Osteoblast (primary cell): ENCODE data around the gene MAPK8. TPM values are rescaled to one million over a fixed set of nuclear protein-coding genes. Genes with fewer than 3 reads are reported as not detected.

Experiments
- DNase-seq: peaks from one replicate; pipeline ENCODE4 v3.0.0; 2011; ENCODE audit warnings: low spot score, mixed read lengths; ENCODE audit not compliant: insufficient read length; ENCODE audit errors: missing footprints
- H2AFZ ChIP-seq: 2 replicates; pipeline ENCODE4 v1.6.0; 2011; ENCODE audit warnings: mild to moderate bottlenecking, low read length
- H3K27ac ChIP-seq: 2 replicates; pipeline ENCODE4 v1.5.1; 2011; ENCODE audit warnings: mild to moderate bottlenecking, low read depth, low read length, moderate library complexity
- H3K27me3 ChIP-seq: 2 replicates; pipeline ENCODE4 v1.6.0; 2012; ENCODE audit warnings: mild to moderate bottlenecking, control low read depth, inconsistent platforms, low read length, moderate library complexity; ENCODE audit not compliant: insufficient read depth
- H3K36me3 ChIP-seq: 2 replicates; pipeline ENCODE4 v1.5.1; 2011; ENCODE audit warnings: mild to moderate bottlenecking, low read length, control low read depth, moderate library complexity; ENCODE audit not compliant: insufficient read depth
- H3K4me1 ChIP-seq: 2 replicates; pipeline ENCODE4 v1.5.1; 2011; ENCODE audit warnings: mild to moderate bottlenecking, low read length, control low read depth, moderate library complexity; ENCODE audit not compliant: insufficient read depth
- H3K4me2 ChIP-seq: 2 replicates; pipeline ENCODE4 v1.6.0; 2011; ENCODE audit warnings: mild to moderate bottlenecking, low read length; ENCODE audit not compliant: insufficient read depth
- H3K4me3 ChIP-seq: fragments of 200-600 bp; sonication (generic); 3 replicates; pipeline ENCODE4 v1.5.1; 2012; ENCODE audit warnings: mild to moderate bottlenecking, low read length, inconsistent platforms; ENCODE audit not compliant: insufficient read depth
- H3K79me2 ChIP-seq: 2 replicates; pipeline ENCODE4 v1.6.0; 2012; ENCODE audit warnings: mild to moderate bottlenecking, low read length, control low read depth, inconsistent platforms; ENCODE audit not compliant: insufficient read depth
- H3K9me3 ChIP-seq: 2 replicates; pipeline ENCODE4 v1.5.1; 2011; ENCODE audit warnings: low read depth, low read length, control low read depth
- H4K20me1 ChIP-seq: 2 replicates; pipeline ENCODE4 v1.6.0; 2012; ENCODE audit warnings: mild to moderate bottlenecking, low read length, control low read depth; ENCODE audit not compliant: insufficient read depth
- total RNA-seq: library from RNA; depleted of rRNA; stranded (reverse); fragments of >200 nt; gene quantifications from 2 replicates; pipeline ENCODE4 v1.2.3, GENCODE V29; 2012
- TF ChIP-seq, protein P1 (sequence below): IDR thresholded peaks from 2 replicates; pipeline ENCODE4 v1.5.1; 2011; ENCODE audit warnings: mild to moderate bottlenecking, low read depth, low read length, moderate library complexity; ENCODE audit errors: extremely low read depth

Gene MAPK8
- total RNA-seq, 1 donor: 55.7 TPM

DNA sequence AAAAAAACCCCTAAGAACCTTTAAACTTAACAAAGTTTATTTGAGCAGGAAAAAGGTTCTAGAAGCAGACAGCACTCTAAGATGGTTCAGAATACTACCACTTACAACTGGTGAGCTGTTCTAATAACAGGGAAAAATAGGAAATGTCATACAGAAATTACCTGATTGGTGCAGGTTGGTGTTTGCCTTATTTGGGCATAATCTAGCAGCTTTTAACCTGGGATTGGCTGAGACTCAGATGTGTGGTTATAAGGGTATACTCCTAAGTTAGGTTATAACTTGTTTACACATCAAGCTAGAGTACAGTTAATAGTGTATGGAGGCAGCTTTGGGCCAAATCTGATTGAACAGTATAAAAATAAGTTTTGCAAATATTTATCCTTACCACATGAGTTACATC, 59.8 kb downstream of the MAPK8 start:
- H3K27me3 ChIP-seq: no peaks in the 10 kb centered on the region
- H4K20me1 ChIP-seq: peaks cover 32% of the 10 kb centered on the region
- H3K27ac ChIP-seq: no peak overlapping the region
- H3K4me2 ChIP-seq: no peak overlapping the region
- H3K36me3 ChIP-seq: no peaks in the 10 kb centered on the region
- H3K79me2 ChIP-seq: peaks cover 68% of the 10 kb centered on the region
- TF ChIP-seq, protein P1, sequence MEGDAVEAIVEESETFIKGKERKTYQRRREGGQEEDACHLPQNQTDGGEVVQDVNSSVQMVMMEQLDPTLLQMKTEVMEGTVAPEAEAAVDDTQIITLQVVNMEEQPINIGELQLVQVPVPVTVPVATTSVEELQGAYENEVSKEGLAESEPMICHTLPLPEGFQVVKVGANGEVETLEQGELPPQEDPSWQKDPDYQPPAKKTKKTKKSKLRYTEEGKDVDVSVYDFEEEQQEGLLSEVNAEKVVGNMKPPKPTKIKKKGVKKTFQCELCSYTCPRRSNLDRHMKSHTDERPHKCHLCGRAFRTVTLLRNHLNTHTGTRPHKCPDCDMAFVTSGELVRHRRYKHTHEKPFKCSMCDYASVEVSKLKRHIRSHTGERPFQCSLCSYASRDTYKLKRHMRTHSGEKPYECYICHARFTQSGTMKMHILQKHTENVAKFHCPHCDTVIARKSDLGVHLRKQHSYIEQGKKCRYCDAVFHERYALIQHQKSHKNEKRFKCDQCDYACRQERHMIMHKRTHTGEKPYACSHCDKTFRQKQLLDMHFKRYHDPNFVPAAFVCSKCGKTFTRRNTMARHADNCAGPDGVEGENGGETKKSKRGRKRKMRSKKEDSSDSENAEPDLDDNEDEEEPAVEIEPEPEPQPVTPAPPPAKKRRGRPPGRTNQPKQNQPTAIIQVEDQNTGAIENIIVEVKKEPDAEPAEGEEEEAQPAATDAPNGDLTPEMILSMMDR: no peak
- no peak for DNase-seq
- no peaks in the 10 kb centered on the region for H3K9me3 ChIP-seq
- H3K4me1 ChIP-seq: peaks cover 23% of the 10 kb centered on the region
- no peak overlapping the region for H3K4me3 ChIP-seq
- H2AFZ ChIP-seq: no peak overlapping the region

DNA sequence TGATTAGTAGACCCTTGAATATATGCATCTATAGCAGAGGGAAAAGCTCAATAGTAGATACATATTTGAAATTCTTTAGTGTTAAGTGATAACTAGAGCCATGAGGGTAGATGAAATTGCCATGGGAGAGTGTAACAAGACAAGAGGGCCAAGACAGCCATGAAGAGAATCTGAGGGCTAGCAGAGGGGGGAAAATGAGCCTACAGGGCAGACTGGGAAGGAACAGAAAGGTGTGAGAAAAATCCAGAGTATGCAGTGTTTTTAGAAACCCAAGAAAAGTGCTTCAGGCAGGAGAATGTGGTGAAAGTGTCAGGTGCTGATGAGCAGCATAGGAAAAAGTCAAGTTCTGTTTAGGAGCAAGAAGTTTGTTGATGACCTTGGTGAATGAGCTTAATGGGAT, 63.0 kb downstream of the MAPK8 start:
- H3K79me2 ChIP-seq: peaks cover 52% of the 10 kb centered on the region
- no peaks in the 10 kb centered on the region for H3K27me3 ChIP-seq
- H3K4me3 ChIP-seq: no peak overlapping the region
- H3K27ac ChIP-seq: no peak overlapping the region
- H3K36me3 ChIP-seq: no peaks in the 10 kb centered on the region
- peaks cover 13% of the 10 kb centered on the region for H3K4me1 ChIP-seq
- no peak overlapping the region for H2AFZ ChIP-seq
- no peak for DNase-seq
- no peaks in the 10 kb centered on the region for H3K9me3 ChIP-seq
- peaks cover 33% of the 10 kb centered on the region for H4K20me1 ChIP-seq
- no peak overlapping the region for H3K4me2 ChIP-seq
- TF ChIP-seq, protein P1: no peak

DNA sequence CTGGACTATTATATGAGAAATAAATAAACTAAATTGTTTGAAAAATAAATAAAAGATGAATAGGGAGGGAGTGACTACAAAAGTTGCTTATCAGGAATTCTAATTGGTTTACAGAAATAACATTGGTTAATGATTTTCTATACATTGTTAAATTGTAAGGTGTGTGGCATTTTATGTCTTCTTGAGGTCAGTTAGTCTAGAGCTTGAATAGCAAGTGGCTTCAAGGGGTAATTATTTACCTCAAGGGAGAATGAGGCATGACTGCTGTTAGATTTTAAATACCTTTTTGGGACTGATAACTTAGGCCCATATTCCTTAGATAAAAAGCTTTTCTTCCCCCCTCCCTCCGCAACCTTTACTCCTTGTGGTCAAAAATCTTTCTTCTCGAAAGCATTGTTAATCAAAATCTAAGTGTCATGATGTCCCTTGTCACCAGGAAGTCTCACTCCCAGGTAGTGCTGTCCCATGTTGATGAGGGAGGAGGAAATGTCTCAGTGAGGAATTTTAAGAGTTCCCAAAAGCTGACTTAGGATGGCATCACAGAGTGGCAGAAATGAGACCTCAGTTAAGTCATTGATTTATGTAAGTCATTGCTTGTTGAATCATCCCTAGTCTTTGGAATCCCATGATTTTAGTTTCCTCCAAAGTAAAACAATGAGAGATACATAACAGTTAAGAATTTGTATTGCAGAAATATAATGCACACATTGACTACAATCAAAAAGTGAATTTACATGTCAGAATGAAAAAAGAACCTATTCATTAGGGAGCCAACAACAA, 71.5 kb downstream of the MAPK8 start:
- no peak overlapping the region for H2AFZ ChIP-seq
- TF ChIP-seq, protein P1: no peak
- H4K20me1 ChIP-seq: no peaks in the 10 kb centered on the region
- H3K4me1 ChIP-seq: no peaks in the 10 kb centered on the region
- no peak for DNase-seq
- no peak overlapping the region for H3K4me2 ChIP-seq
- no peaks in the 10 kb centered on the region for H3K9me3 ChIP-seq
- H3K36me3 ChIP-seq: no peaks in the 10 kb centered on the region
- H3K4me3 ChIP-seq: no peak overlapping the region
- peaks cover 2% of the 10 kb centered on the region for H3K79me2 ChIP-seq
- H3K27ac ChIP-seq: no peak overlapping the region
- no peaks in the 10 kb centered on the region for H3K27me3 ChIP-seq

DNA sequence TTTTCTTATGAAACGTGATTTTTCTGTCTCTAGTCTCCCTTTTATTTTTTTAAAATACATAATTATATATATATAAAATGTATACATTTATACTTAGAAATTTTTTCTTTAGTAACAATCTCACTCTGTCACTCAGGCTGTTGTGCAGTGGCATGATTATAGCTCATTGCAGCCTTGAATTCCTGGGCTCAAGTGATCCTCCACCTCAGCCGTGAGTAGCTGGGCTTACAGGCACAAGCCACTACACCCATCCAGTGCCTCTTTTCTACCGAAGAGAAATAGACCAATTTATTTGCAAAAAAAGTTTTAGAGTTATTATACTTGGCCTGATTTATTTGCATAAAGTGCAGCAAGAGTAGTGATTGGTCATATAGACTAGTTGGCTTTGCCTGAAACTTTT, 72.2 kb downstream of the MAPK8 start:
- Histone ChIP-seq H3K79me2 (peaks cover 2% of the 10 kb centered on the region), H3K4me2 (no peak overlapping the region), H4K20me1 (peaks cover 1% of the 10 kb centered on the region), H3K36me3 (no peaks in the 10 kb centered on the region), H3K27ac (no peak overlapping the region), H2AFZ (no peak overlapping the region), H3K9me3 (no peaks in the 10 kb centered on the region), H3K4me1 (no peaks in the 10 kb centered on the region), H3K27me3 (no peaks in the 10 kb centered on the region), H3K4me3 (no peak overlapping the region)
- no peak for DNase-seq
- TF ChIP-seq, protein P1: no peak
